Smooth muscle cell (in vitro differentiated cells): ENCODE data around the gene CDH2. TPM values are rescaled to one million over a fixed set of nuclear protein-coding genes. Genes with fewer than 3 reads are reported as not detected.

Experiments used
- DNase-seq: peaks from one replicate; lab custom pipeline; 2025; ENCODE audit not compliant: unreplicated experiment; lab: John Stamatoyannopoulos, UW
- H2AFZ ChIP-seq: fragments of 200-600 bp; sonication (generic); 2 replicates; pipeline ENCODE4 v1.6.0; 2016; ENCODE audit warnings: antibody characterized with exemption, low read depth, mild to moderate bottlenecking
- H3F3A ChIP-seq: fragments of 200-600 bp; sonication (generic); 2 replicates; pipeline ENCODE4 v1.6.0; 2017; ENCODE audit warnings: antibody characterized with exemption, low read depth
- H3K27ac ChIP-seq: fragments of 200-600 bp; sonication (generic); 2 replicates; pipeline ENCODE4 v1.5.1; 2016; ENCODE audit warnings: low read depth, mild to moderate bottlenecking
- H3K27me3 ChIP-seq: fragments of 200-600 bp; sonication (generic); 2 replicates; pipeline ENCODE4 v1.6.1; 2016; ENCODE audit warnings: low read depth, mild to moderate bottlenecking
- H3K36me3 ChIP-seq: fragments of 200-600 bp; sonication (generic); 2 replicates; pipeline ENCODE4 v1.5.1; 2016; ENCODE audit warnings: low read depth
- H3K4me1 ChIP-seq: fragments of 200-600 bp; sonication (generic); 2 replicates; pipeline ENCODE4 v1.5.1; 2016; ENCODE audit warnings: low read depth
- H3K4me2 ChIP-seq: fragments of 200-600 bp; sonication (generic); 2 replicates; pipeline ENCODE4 v1.6.0; 2016; ENCODE audit warnings: mild to moderate bottlenecking
- H3K4me3 ChIP-seq: fragments of 200-600 bp; sonication (generic); 2 replicates; pipeline ENCODE4 v1.5.1; 2016; ENCODE audit warnings: mild to moderate bottlenecking
- H3K79me2 ChIP-seq: fragments of 200-600 bp; sonication (generic); 2 replicates; pipeline ENCODE4 v1.6.0; 2016; ENCODE audit warnings: low read depth, mild to moderate bottlenecking
- H3K9ac ChIP-seq: fragments of 200-600 bp; sonication (generic); 2 replicates; pipeline ENCODE4 v1.6.0; 2016; ENCODE audit warnings: low read depth
- H3K9me3 ChIP-seq: fragments of 200-600 bp; sonication (generic); replicated peaks from 2 replicates; pipeline ENCODE4 v1.5.1; 2016; ENCODE audit warnings: low read depth
- H4K20me1 ChIP-seq: fragments of 200-600 bp; sonication (generic); 2 replicates; pipeline ENCODE4 v1.6.0; 2016; ENCODE audit warnings: low read depth
- WGBS: methylation state at CpG from one replicate; pipeline ENCODE4 v1.1.7; 2016; ENCODE audit warnings: low lambda C conversion rate; 5-methylcytosine and 5-hydroxymethylcytosine counted together
- polyA plus RNA-seq: library from polyadenylated mRNA; unstranded; fragments of >200 nt; fragmentation: Nextera tagmentation; extraction: Ambion mirVana; gene quantifications from 2 replicates; pipeline ENCODE4 v1.2.1, GENCODE V29; 2016
- total RNA-seq: library from RNA; depleted of rRNA; stranded (reverse); fragments of >200 nt; gene quantifications from 2 replicates; pipeline ENCODE4 v1.2.3, GENCODE V29; 2014
- TF ChIP-seq, protein P1 (sequence below): fragments of 200-600 bp; sonication (generic); IDR thresholded peaks from 2 replicates; pipeline ENCODE4 v1.5.1; 2017; ENCODE audit warnings: borderline replicate concordance, mild to moderate bottlenecking, antibody characterized with exemption; ENCODE audit not compliant: insufficient read depth, poor library complexity, severe bottlenecking

The CDH2 gene
- total and polyA plus RNA-seq, 2 experiments from 2014 or later = 132 to 251 TPM

DNA sequence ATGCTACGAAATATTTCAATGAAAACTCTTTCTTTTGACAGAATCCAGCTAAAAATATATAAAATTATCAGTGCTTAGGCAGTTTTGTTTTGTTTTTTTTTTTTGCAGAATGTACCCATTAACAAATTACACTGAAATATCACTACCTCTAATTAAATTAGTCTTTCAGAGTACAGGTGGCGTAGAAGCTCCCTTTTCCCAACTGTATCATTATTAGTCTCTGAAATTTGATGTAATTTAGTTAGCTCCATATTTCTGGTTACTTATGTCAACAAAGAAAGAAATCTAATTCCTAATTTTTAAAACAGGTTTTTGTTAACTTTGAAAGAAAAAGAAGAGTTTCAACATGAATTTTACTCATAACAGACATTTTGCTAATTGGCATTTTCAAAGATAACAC is 149.2 kb downstream of the CDH2 start:
- Histone ChIP-seq H2AFZ (no peak overlapping the region), H3F3A (no peaks in the 10 kb centered on the region), H3K9me3 (no peaks in the 10 kb centered on the region), H3K4me3 (no peak overlapping the region), H3K27me3 (no peaks in the 10 kb centered on the region), H3K4me2 (no peak overlapping the region), H3K79me2 (peaks cover 82% of the 10 kb centered on the region), H3K4me1 (no peaks in the 10 kb centered on the region), H3K27ac (no peak overlapping the region), H4K20me1 (peaks cover 10% of the 10 kb centered on the region), H3K36me3 (no peaks in the 10 kb centered on the region), H3K9ac (no peak overlapping the region)
- TF ChIP-seq, protein P1, sequence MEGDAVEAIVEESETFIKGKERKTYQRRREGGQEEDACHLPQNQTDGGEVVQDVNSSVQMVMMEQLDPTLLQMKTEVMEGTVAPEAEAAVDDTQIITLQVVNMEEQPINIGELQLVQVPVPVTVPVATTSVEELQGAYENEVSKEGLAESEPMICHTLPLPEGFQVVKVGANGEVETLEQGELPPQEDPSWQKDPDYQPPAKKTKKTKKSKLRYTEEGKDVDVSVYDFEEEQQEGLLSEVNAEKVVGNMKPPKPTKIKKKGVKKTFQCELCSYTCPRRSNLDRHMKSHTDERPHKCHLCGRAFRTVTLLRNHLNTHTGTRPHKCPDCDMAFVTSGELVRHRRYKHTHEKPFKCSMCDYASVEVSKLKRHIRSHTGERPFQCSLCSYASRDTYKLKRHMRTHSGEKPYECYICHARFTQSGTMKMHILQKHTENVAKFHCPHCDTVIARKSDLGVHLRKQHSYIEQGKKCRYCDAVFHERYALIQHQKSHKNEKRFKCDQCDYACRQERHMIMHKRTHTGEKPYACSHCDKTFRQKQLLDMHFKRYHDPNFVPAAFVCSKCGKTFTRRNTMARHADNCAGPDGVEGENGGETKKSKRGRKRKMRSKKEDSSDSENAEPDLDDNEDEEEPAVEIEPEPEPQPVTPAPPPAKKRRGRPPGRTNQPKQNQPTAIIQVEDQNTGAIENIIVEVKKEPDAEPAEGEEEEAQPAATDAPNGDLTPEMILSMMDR = no peak
- DNase-seq = no peak
- 100% methylated on average over 2 of the region's 2 CpGs for WGBS

DNA sequence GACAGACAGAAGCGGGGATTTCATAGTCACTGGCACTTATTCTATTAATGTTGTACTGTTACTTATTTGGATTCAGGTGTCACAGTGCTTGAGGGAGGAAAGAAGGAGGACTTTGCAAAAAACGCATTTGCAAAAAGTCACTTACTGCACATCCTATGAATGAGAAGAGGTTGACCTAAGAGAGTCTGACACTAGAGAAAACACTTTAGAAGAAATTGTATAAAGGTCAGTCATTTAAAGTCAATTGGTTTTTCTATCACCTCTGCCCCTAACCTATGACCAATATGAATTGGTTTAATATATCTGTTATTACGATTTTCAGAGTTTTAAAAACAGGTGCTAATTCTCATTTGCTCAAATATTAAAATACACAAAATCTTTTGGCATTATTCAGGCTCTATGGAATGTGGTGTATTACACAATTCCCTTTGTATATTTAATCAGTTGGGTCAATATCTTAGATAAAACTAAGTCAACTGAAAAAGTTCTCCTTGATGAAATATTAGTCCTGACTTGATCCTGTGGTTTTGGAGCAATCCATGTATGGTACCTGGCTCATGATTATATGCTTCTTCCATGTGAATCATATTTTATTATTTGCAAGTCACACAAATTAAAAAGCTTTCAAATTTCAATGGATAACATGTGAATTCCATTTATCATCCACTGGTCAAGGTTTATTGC is 157.4 kb downstream of the CDH2 start:
- Histone ChIP-seq H3K4me2 (no peak overlapping the region), H3K9me3 (no peaks in the 10 kb centered on the region), H3K4me1 (peaks cover 5% of the 10 kb centered on the region), H3F3A (no peaks in the 10 kb centered on the region), H3K27me3 (no peaks in the 10 kb centered on the region), H4K20me1 (no peaks in the 10 kb centered on the region), H2AFZ (no peak overlapping the region), H3K9ac (no peak overlapping the region), H3K36me3 (no peaks in the 10 kb centered on the region), H3K79me2 (peaks cover 59% of the 10 kb centered on the region), H3K4me3 (no peak overlapping the region), H3K27ac (no peak overlapping the region)
- DNase-seq = no peak
- 62% methylated on average over 3 of the region's 3 CpGs for WGBS
- TF ChIP-seq, protein P1 = no peak

DNA sequence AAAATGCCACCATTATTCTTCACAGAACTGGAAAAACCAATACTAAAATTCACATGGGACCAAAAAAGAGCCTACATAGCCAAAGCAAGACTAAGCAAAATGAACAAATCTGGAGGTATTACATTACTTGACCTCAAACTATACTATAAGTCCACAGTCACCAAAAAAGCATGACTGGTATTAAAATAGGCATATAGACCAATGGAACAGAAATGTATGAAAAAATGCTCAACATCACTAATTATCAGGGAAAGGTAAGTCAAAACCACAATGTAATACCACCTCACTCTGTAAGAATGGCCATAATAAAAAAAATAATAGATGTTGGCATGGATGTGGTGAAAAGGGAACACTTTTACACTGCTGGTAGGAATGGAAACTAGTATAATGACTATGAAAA is 158.6 kb downstream of the CDH2 start:
- DNase-seq = no peak
- no peak overlapping the region for H3K27ac ChIP-seq
- H3K9ac ChIP-seq = no peak overlapping the region
- peaks cover 4% of the 10 kb centered on the region for H3F3A ChIP-seq
- H2AFZ ChIP-seq = no peak overlapping the region
- TF ChIP-seq, protein P1 = no peak
- no peak overlapping the region for H3K4me3 ChIP-seq
- H3K79me2 ChIP-seq = peaks cover 57% of the 10 kb centered on the region
- peaks cover 11% of the 10 kb centered on the region for H3K4me1 ChIP-seq
- no peaks in the 10 kb centered on the region for H3K9me3 ChIP-seq
- no peaks in the 10 kb centered on the region for H3K36me3 ChIP-seq
- peaks cover 3% of the 10 kb centered on the region for H4K20me1 ChIP-seq
- no peaks in the 10 kb centered on the region for H3K27me3 ChIP-seq
- no peak overlapping the region for H3K4me2 ChIP-seq

DNA sequence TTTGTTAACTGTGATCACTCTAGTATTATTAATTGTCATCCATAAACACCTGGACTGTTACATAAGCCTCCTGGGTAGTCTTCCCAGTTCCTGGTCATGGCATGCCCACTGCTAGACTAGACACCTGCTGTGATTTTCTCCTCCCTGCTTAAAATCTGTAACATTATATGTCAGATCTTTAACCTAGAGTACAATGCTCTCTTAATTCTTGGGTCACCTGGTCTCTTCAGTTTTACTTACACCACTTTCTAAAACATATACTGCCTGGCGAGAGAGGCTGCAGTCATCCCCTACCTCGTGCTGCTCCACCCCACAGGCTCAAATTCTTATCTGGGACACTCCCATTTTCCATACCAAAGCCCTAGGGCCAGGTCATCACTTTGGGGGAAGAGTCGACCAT is 161.3 kb downstream of the CDH2 start:
- no peak for DNase-seq
- Histone ChIP-seq H3K27me3 (no peaks in the 10 kb centered on the region), H3K27ac (no peak overlapping the region), H3K36me3 (peaks cover 13% of the 10 kb centered on the region), H3K79me2 (peaks cover 45% of the 10 kb centered on the region), H3K9me3 (no peaks in the 10 kb centered on the region), H2AFZ (no peak overlapping the region), H3K4me2 (no peak overlapping the region), H3K9ac (no peak overlapping the region), H3K4me3 (no peak overlapping the region), H3F3A (peaks cover 4% of the 10 kb centered on the region), H4K20me1 (peaks cover 3% of the 10 kb centered on the region), H3K4me1 (peaks cover 16% of the 10 kb centered on the region)
- 60% methylated on average over 3 of the region's 3 CpGs for WGBS
- TF ChIP-seq, protein P1 = no peak
